ENCODE results near the gene RNASE7.
A peak's percentile ranks its signal among the peaks of the same experiment; 100 is the strongest.
"Not testable (repeated sequence)": the region's sequence is repeated elsewhere in the genome, so short reads cannot be mapped to it uniquely, and the experiment has no call there.

Gene RNASE7

GRCh38 chr14:21023817-21024584 lies 18.2 kb upstream of the RNASE7 start:
- DNase-seq, result peak in 1 of 2 experiments; percentile 35

- DNase-seq, result peak; percentile 59 to 71
Measured at GRCh38 chr14:21024585-21025370, 17.4 kb upstream of the RNASE7 start, which contains the start of gene NDRG2. NDRG2 (minus strand) TSS chr14:21025061; CDS start chr14:21023315, 1,746 bp downstream.

GRCh38 chr14:21025371-21026273 lies 16.5 kb upstream of the RNASE7 start:
- DNase-seq, result no peak

DNA sequence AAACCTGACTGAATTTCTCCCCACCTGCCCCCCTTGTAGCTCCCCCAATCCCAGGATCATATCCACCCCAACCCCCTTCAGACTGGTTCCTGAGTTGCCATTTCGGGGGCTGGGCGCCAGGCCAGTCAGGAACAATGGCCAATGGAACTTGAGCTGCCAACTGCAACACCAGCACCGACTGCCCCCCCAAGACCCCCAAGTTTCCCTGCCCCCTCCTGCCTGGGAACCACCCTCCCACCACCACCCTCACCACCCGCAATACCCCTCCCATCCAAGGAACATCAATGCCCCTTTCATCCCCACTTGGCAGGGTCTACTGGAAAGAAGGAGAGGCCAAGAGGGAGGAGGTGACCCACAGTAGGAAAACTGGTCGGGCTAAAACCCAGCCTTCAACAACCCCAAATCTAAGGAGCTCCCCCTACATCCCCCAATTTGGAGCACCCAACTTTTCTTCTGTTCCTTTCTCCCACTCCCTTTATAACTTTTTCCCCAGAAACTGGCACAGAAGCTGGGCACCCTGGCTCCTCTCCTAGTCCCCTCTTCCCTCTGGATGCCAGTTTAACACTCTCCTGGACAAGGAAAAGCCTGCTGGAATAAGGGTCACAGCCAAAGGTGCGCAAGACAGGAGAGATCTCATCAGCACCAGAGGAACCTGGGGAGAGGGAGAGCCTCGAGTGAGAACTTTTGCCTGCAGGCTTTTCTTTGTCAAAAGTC lies 15.7 kb upstream of the RNASE7 start:
- DNase-seq, result no peak

DNA sequence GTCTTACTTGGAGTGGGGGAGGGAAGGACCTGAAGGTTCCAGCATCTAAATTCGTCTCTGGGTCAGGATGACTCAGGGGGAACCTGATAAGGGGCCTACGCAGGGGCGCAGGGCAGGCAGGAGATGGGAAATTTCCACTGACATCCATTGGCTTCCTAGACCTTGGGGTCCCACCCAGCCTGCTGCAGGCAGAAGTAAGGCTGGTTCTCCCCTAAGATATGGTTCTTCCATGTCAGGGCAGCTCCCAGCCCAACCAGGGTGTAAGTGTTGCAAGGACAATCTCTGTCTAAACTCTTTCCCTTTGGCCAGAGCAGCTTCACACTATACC lies 15.2 kb upstream of the RNASE7 start:
- no peak for DNase-seq

- DNase-seq, result no peak
Measured at GRCh38 chr14:21029917-21030316, 12.2 kb upstream of the RNASE7 start, which contains the start of gene TPPP2. TPPP2 (plus strand) TSS chr14:21030217; CDS start chr14:21030582, 365 bp downstream.

GRCh38 chr14:21030531-21030930 lies 11.6 kb upstream of the RNASE7 start:
- no peak for DNase-seq

GRCh38 chr14:21032326-21033132 lies 9.6 kb upstream of the RNASE7 start:
- no peak for DNase-seq

DNA sequence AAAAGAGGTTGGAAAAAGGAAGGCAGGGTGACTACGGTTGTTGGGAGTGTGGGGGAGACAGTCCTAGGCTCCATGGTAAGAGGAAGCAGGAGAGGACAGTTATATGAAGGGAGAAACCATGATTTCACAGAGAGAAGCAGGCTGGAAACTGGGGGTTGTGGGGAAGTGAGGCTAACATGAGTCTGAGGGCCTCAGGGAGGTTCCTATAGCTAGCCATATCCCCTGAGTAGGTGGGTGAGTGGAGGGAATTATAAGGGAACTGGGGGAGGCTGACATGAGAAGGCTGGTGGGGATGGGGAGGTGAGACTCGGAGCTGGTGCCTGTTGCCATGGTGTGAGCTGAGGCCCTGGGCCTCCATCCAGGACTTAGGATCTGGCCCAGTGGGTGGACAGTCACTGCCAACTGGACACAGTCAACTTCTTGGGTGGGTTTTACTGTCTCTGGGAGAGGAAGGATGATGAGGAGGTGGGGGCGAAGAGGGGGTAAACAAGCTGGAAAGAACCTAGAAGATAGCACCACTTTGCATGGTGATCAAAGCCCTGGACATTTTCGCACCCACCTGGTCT lies 8.9 kb upstream of the RNASE7 start:
- DNase-seq, result no peak

DNA sequence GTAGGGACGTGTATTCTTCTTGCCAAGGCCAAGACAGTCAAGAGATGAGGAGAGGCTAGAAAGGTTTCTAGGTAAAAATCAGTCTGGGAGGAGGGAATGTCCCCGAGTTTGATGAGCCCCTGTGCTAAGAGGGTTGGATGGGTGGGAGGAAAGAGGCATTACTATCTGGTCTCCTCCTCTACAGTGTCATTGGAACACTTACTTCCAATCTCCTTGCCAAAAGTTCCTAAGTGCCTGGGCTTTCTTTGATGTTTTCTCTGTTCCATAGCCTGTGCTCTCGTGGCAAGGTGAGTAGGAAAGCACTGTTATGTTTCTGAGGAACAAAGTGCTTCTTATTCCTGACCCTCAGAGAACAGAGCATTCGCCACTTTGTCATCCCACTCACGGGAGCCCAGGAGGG lies 7.5 kb upstream of the RNASE7 start, which contains the start of gene RNASE13:
RNASE13 (minus strand) TSS at position 101 of the 400 bp plus-strand sequence. CDS start 519 bp downstream, outside the sequence.
- DNase-seq, result no peak

DNA sequence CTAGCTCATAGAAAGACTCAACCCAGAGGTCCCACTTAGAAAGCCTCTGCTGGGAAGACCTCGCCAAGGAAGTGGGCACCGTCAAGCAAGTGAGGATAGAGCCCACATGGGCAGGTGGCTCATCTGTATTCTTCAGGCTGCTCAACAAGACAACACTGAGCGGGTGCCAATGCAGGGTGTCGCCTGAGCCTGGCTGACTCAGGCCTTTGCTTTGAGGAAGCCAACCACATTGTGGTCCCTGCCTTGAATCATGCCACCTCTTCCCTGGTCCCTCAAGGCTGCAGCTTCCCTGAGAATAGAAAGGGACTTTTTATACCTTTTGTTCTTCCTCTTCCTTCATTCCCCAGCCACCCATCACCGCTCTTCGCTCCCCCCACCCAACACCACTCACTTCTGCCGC lies 5.4 kb upstream of the RNASE7 start:
- no peak for DNase-seq

DNA sequence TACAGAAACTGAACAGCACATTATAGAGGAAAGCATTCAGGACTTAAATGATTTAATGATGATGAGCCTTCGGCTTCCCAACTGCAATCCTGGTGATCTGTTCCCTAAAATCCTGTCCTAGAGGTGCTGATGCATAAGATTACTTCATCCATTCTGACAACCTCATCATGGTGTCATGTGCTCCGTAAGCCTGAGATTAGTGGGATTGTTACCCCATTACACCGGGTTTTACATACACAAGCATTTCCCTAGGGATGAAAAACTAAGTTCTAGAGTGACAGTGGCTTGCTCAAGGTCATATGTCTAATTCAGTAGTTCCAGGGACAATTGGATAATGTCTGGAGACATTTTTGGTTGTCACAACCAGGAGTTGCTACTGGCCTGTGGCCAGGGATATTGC lies 5.0 kb upstream of the RNASE7 start:
- no peak for DNase-seq

DNA sequence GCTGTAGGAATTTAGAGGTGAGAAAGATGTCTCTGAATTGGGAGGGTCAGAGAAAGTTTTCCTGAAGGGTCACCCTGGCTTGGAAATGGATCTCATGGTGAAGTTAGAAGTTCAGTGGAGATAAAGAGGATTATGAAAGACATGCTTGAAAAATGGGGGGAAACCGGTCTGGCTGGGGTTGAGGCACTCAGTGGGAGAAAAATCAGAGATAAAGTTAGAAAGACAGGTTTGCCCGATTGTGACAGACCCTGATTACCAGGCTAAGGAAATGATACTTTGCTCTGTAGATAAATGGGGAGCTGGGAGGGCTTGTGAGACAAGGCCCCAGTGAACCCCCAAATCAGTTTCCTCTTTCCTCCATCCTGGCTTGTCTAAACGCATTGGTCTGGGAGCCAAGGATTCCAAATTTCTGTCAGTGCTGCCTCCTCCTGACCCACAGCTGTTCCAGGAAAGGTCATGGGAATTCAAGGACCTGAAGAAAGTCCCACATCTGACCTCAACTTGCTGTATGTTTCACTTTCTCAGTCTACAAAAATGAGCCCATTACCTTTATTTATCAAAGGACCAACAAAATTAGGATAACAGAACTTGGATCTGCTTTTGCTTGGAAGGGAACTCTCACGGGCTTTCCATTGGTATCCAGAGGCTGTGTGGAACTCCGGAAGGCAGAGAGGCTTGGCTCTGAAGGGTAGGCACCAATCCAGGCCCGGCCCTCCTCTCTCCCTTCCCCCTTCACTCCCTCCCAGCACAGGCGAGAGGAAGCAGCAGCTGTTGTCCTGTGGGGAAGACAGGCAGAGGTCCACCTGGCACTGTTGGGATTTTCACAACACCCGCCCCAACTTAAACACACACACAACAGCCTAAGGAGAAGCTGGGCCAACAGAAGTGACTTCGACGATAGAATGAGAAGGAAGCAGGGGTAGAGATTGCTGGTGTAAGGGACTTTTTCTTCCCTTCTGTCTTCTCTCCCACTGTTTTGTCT lies 3.4 kb upstream of the RNASE7 start:
- no peak for DNase-seq

DNA sequence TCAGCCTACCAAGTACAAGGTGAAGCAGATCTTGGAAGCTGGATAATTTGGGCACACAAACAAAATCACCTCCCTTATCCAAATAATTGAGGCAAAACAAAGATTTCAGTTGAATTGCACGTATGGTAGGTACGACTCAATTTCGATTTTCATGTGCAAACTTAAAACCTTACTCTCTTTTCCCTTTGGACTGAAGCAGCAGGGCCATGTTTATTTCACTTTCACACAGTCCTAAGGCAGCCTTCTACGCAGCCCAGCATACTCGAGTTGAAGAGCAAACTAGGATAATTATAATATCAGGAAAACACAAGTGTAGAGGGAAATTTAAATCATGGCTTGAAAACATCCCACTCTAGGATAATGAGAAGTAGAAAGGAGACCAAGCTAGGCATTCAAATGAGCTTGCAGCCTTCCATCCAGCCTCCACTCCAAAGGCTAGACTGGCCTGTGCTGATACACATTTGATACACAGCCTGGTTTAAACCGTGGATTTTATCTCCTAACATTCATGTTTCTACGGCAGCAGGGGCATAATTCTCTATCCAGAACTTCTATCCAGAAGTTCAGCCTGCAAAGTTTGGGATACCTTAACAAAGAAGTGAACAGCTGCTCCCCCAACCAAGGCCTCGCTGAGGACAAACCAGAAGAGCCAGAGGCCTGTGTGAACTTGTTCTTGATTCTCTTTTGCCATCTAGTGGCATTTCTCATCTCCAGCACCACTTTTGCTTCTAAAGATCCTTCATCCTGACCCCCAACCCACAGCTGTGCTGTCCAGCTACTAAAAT lies 2.4 kb upstream of the RNASE7 start:
- no peak for DNase-seq

GRCh38 chr14:21040370-21040925 lies 1.7 kb upstream of the RNASE7 start:
- DNase-seq, result no peak

DNA sequence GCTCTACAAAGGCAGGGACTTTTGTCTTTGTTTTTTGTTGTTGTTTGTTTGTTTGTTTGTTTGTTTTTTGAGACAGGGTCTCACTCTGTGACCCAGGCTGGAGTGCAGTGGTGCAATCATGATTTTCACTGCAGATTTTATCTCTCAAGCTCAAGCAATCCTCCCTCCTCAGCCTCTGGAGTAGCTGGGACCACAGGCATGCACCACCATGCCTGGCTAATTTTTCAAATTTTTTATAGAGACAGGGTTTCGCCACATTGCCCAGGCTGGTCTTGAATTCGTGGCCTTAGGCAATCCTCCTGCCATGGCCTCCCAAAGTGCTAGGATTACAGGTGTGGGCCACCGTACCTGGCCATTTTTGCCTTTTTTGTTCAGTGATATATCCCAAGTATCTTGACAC lies 1.2 kb upstream of the RNASE7 start:
- not testable (repeated sequence) for DNase-seq

GRCh38 chr14:21042918-21043317 lies 756 bp downstream of the RNASE7 start:
- no peak for DNase-seq

GRCh38 chr14:21043387-21043973 lies 1.3 kb downstream of the RNASE7 start:
- DNase-seq, result no peak
